CD8-positive, alpha-beta memory T cell (primary cell): Measurements from ENCODE around the gene FBXW8. TPM values are rescaled to one million over a fixed set of nuclear protein-coding genes. Genes with fewer than 3 reads are reported as not detected.
A peak's percentile ranks its signal among the peaks of the same experiment; 100 is the strongest.

ENCODE experiments used
- CTCF ChIA-PET: fragments of 350-600 bp; sonication (Branson Sonifier 250); formaldehyde crosslinking; loops from one replicate; lab custom pipeline; 2021; ENCODE audit warnings: antibody characterized with exemption; lab: Charles Lee
- POLR2A ChIA-PET: fragments of 350-600 bp; sonication (Branson Sonifier 250); formaldehyde crosslinking; loops from one replicate; lab custom pipeline; 2021; ENCODE audit warnings: antibody characterized with exemption; lab: Charles Lee
- DNase-seq, 5 donors: peaks; one replicate each; pipeline versions ENCODE4 v3.0.0 to v3.0.0-alpha.2; 2020 to 2022; ENCODE audit warnings: mixed read lengths in 1 of 5
- H3K27ac ChIP-seq: one replicate; pipeline ENCODE4 v1.7.0; 2013; ENCODE audit warnings: low read depth, mild to moderate bottlenecking, low read length, moderate library complexity
- H3K27me3 ChIP-seq: 2 replicates; pipeline ENCODE4 v1.7.0; 2013; ENCODE audit warnings: low read length, mild to moderate bottlenecking; ENCODE audit not compliant: insufficient read depth, poor library complexity, severe bottlenecking
- H3K36me3 ChIP-seq: 2 replicates; pipeline ENCODE4 v1.7.0; 2013; ENCODE audit warnings: mild to moderate bottlenecking, low read length, moderate library complexity; ENCODE audit not compliant: insufficient read depth
- H3K4me1 ChIP-seq: 2 replicates; pipeline ENCODE4 v1.7.0; 2013; ENCODE audit warnings: mild to moderate bottlenecking, low read length, moderate library complexity; ENCODE audit not compliant: insufficient read depth
- H3K4me3 ChIP-seq: 2 replicates; pipeline ENCODE4 v1.7.0; 2013; ENCODE audit warnings: mild to moderate bottlenecking, low read length
- H3K9me3 ChIP-seq: 2 replicates; pipeline ENCODE4 v1.7.0; 2013; ENCODE audit warnings: mild to moderate bottlenecking, low read length
- H3K27ac Mint-ChIP-seq, 8 donors: one replicate each; pipeline ENCODE4 v1.8.0; 2020 to 2021; ENCODE audit warnings: mixed read lengths in 8 of 8, mild to moderate bottlenecking in 6 of 8, inconsistent platforms in 3 of 8, moderate library complexity in 3 of 8
- H3K27me3 Mint-ChIP-seq, 2 donors: one replicate each; pipeline ENCODE4 v1.8.0; 2020 to 2021; ENCODE audit warnings: mixed read lengths in 2 of 2, mild to moderate bottlenecking in 1 of 2, moderate library complexity in 1 of 2
- H3K36me3 Mint-ChIP-seq, 3 donors: one replicate each; pipeline ENCODE4 v1.8.0; 2020 to 2021; ENCODE audit warnings: mixed read lengths in 3 of 3, inconsistent platforms in 1 of 3, mild to moderate bottlenecking in 1 of 3
- H3K4me1 Mint-ChIP-seq, 3 donors: one replicate each; pipeline ENCODE4 v1.8.0; 2020 to 2021; ENCODE audit warnings: mixed read lengths in 3 of 3, inconsistent platforms in 1 of 3, mild to moderate bottlenecking in 1 of 3
- H3K4me3 Mint-ChIP-seq, 7 donors: one replicate each; pipeline ENCODE4 v1.8.0; 2020 to 2021; ENCODE audit warnings: mixed read lengths in 7 of 7, mild to moderate bottlenecking in 6 of 7, moderate library complexity in 4 of 7, inconsistent platforms in 2 of 7
- H3K9me3 Mint-ChIP-seq, 5 donors: one replicate each; pipeline ENCODE4 v1.8.0; 2020 to 2022; ENCODE audit warnings: mixed read lengths in 5 of 5, mild to moderate bottlenecking in 3 of 5, moderate library complexity in 2 of 5, inconsistent platforms in 1 of 5
- polyA plus RNA-seq: library from polyadenylated mRNA; unstranded; fragments of 300-500 nt; fragmentation: Illumina TruSeq; gene quantifications from one replicate; pipeline ENCODE4 v1.2.3, GENCODE V29; 2021
- total RNA-seq, 2 experiments: library from RNA; stranded (reverse); gene quantifications; one replicate each; pipeline ENCODE4 v1.2.3, GENCODE V29; 2021

FBXW8 gene
- total and polyA plus RNA-seq, 3 experiments from 2014 or later: 6.8 to 10.2 (median 9.3) TPM

GRCh38 chr12:117034249-117034648 is 123.5 kb downstream of the FBXW8 start:
- H3K9me3 Mint-ChIP-seq: no peaks in the 10 kb centered on the region
- ChIA-PET CTCF (interaction anchor here (0.7 kb wide), 1 partner anchor 9 kb away, joined by 3 read pairs; no protein-coding TSS in a partner anchor), POLR2A (no interaction called here)
- no peaks in the 10 kb centered on the region for H3K36me3 ChIP-seq
- H3K4me1 ChIP-seq: no peaks in the 10 kb centered on the region
- H3K4me3 Mint-ChIP-seq: no peak overlapping the region
- peaks cover 0 to 13% (median 0%) of the 10 kb centered on the region in 3 donors for H3K36me3 Mint-ChIP-seq
- H3K27ac ChIP-seq: no peak overlapping the region
- H3K4me3 ChIP-seq: no peak overlapping the region
- peak overlapping the region in 2 of 8 donors; percentile 22 to 32 for H3K27ac Mint-ChIP-seq
- H3K27me3 ChIP-seq: no peaks in the 10 kb centered on the region
- no peaks in the 10 kb centered on the region for H3K4me1 Mint-ChIP-seq
- H3K27me3 Mint-ChIP-seq: no peaks in the 10 kb centered on the region
- no peaks in the 10 kb centered on the region for H3K9me3 ChIP-seq
- DNase-seq: no peak

GRCh38 chr12:117034701-117035151 is 124.0 kb downstream of the FBXW8 start:
- H3K27ac ChIP-seq: no peak overlapping the region
- ChIA-PET POLR2A (no interaction called here), CTCF (interaction anchor here (1.4 kb wide), 1 partner anchor 9 kb away, joined by 3 read pairs; no protein-coding TSS in a partner anchor)
- H3K9me3 ChIP-seq: no peaks in the 10 kb centered on the region
- H3K4me3 ChIP-seq: no peak overlapping the region
- no peaks in the 10 kb centered on the region for H3K27me3 ChIP-seq
- H3K36me3 Mint-ChIP-seq: peaks cover 0 to 11% (median 0%) of the 10 kb centered on the region in 3 donors
- H3K36me3 ChIP-seq: no peaks in the 10 kb centered on the region
- no peak overlapping the region for H3K4me3 Mint-ChIP-seq
- H3K9me3 Mint-ChIP-seq: no peaks in the 10 kb centered on the region
- H3K27me3 Mint-ChIP-seq: no peaks in the 10 kb centered on the region
- H3K27ac Mint-ChIP-seq: no peak overlapping the region
- no peak for DNase-seq
- no peaks in the 10 kb centered on the region for H3K4me1 Mint-ChIP-seq
- no peaks in the 10 kb centered on the region for H3K4me1 ChIP-seq

- H3K27me3 Mint-ChIP-seq: no peaks in the 10 kb centered on the region
- H3K27ac Mint-ChIP-seq: no peak overlapping the region
These were observed 124.5 kb downstream of the FBXW8 start for GRCh38 chr12:117035287-117035686.

GRCh38 chr12:117036046-117036445 is 125.3 kb downstream of the FBXW8 start:
- H3K4me3 ChIP-seq: no peak overlapping the region
- no peaks in the 10 kb centered on the region for H3K9me3 ChIP-seq
- H3K27ac ChIP-seq: no peak overlapping the region
- CTCF ChIA-PET: interaction anchor here (0.7 to 1.4 kb wide), 2 partner anchors 10 to 541 kb away, joined by 3 to 4 read pairs; no protein-coding TSS in a partner anchor
- H3K27me3 ChIP-seq: no peaks in the 10 kb centered on the region
- Mint-ChIP-seq H3K4me1 (no peaks in the 10 kb centered on the region), H3K27ac (no peak overlapping the region), H3K27me3 (no peaks in the 10 kb centered on the region), H3K9me3 (no peaks in the 10 kb centered on the region), H3K36me3 (no peaks in the 10 kb centered on the region), H3K4me3 (no peak overlapping the region)
- H3K4me1 ChIP-seq: no peaks in the 10 kb centered on the region
- POLR2A ChIA-PET: no interaction called here
- DNase-seq: no peak
- H3K36me3 ChIP-seq: no peaks in the 10 kb centered on the region

More at GRCh38 chr12:117035287-117035686, 124.5 kb downstream of the FBXW8 start:
- DNase-seq: no peak
- Histone ChIP-seq H3K4me1 (no peaks in the 10 kb centered on the region), H3K9me3 (no peaks in the 10 kb centered on the region), H3K4me3 (no peak overlapping the region), H3K36me3 (no peaks in the 10 kb centered on the region), H3K27ac (no peak overlapping the region), H3K27me3 (no peaks in the 10 kb centered on the region)
- H3K4me3 Mint-ChIP-seq: no peak overlapping the region
- CTCF ChIA-PET: interaction anchor here (0.7 to 1.4 kb wide), 2 partner anchors 9 to 540 kb away, joined by 3 to 4 read pairs; no protein-coding TSS in a partner anchor
- POLR2A ChIA-PET: no interaction called here
- H3K9me3 Mint-ChIP-seq: no peaks in the 10 kb centered on the region
- peaks cover 0 to 6% (median 0%) of the 10 kb centered on the region in 3 donors for H3K36me3 Mint-ChIP-seq
- no peaks in the 10 kb centered on the region for H3K4me1 Mint-ChIP-seq

GRCh38 chr12:117036547-117036946 is 125.8 kb downstream of the FBXW8 start:
- no peak for DNase-seq
- Mint-ChIP-seq H3K36me3 (no peaks in the 10 kb centered on the region), H3K27ac (no peak overlapping the region), H3K9me3 (no peaks in the 10 kb centered on the region), H3K4me3 (no peak overlapping the region), H3K4me1 (no peaks in the 10 kb centered on the region), H3K27me3 (no peaks in the 10 kb centered on the region)
- Histone ChIP-seq H3K27ac (no peak overlapping the region), H3K27me3 (no peaks in the 10 kb centered on the region), H3K4me1 (no peaks in the 10 kb centered on the region), H3K9me3 (no peaks in the 10 kb centered on the region), H3K36me3 (no peaks in the 10 kb centered on the region), H3K4me3 (no peak overlapping the region)
- CTCF ChIA-PET: interaction anchor here (0.9 to 1.1 kb wide), 2 partner anchors 11 to 82 kb away, joined by 3 read pairs; no protein-coding TSS in a partner anchor
- POLR2A ChIA-PET: no interaction called here

GRCh38 chr12:117037289-117038022 is 126.7 kb downstream of the FBXW8 start:
- H3K36me3 ChIP-seq: no peaks in the 10 kb centered on the region
- H3K4me3 ChIP-seq: no peak overlapping the region
- Mint-ChIP-seq H3K36me3 (no peaks in the 10 kb centered on the region), H3K4me1 (no peaks in the 10 kb centered on the region), H3K4me3 (no peak overlapping the region), H3K9me3 (no peaks in the 10 kb centered on the region), H3K27me3 (no peaks in the 10 kb centered on the region), H3K27ac (no peak overlapping the region)
- H3K4me1 ChIP-seq: no peaks in the 10 kb centered on the region
- no peak overlapping the region for H3K27ac ChIP-seq
- ChIA-PET CTCF (interaction anchor here (0.9 to 1.1 kb wide), 2 partner anchors 12 to 81 kb away, joined by 3 read pairs; no protein-coding TSS in a partner anchor), POLR2A (no interaction called here)
- no peaks in the 10 kb centered on the region for H3K27me3 ChIP-seq
- H3K9me3 ChIP-seq: no peaks in the 10 kb centered on the region
- DNase-seq: no peak

- no peak overlapping the region for H3K4me3 ChIP-seq
- Mint-ChIP-seq H3K27ac (no peak overlapping the region), H3K36me3 (no peaks in the 10 kb centered on the region), H3K9me3 (no peaks in the 10 kb centered on the region), H3K4me1 (no peaks in the 10 kb centered on the region), H3K4me3 (no peak overlapping the region), H3K27me3 (no peaks in the 10 kb centered on the region)
- H3K4me1 ChIP-seq: no peaks in the 10 kb centered on the region
- no peaks in the 10 kb centered on the region for H3K9me3 ChIP-seq
- no peaks in the 10 kb centered on the region for H3K27me3 ChIP-seq
- no peak overlapping the region for H3K27ac ChIP-seq
- no peak for DNase-seq
- ChIA-PET CTCF (interaction anchor here (1.1 kb wide), 1 partner anchor 81 kb away, joined by 3 read pairs; no protein-coding TSS in a partner anchor), POLR2A (no interaction called here)
- H3K36me3 ChIP-seq: no peaks in the 10 kb centered on the region
These were observed 127.4 kb downstream of the FBXW8 start for GRCh38 chr12:117038023-117038680.

GRCh38 chr12:117038919-117039318 is 128.2 kb downstream of the FBXW8 start:
- Mint-ChIP-seq H3K27ac (no peak overlapping the region), H3K4me1 (no peaks in the 10 kb centered on the region), H3K9me3 (no peaks in the 10 kb centered on the region), H3K36me3 (no peaks in the 10 kb centered on the region), H3K4me3 (no peak overlapping the region), H3K27me3 (no peaks in the 10 kb centered on the region)
- no peak overlapping the region for H3K27ac ChIP-seq
- H3K9me3 ChIP-seq: no peaks in the 10 kb centered on the region
- DNase-seq: no peak
- no peak overlapping the region for H3K4me3 ChIP-seq
- ChIA-PET POLR2A (no interaction called here), CTCF (no interaction called here)
- no peaks in the 10 kb centered on the region for H3K36me3 ChIP-seq
- no peaks in the 10 kb centered on the region for H3K27me3 ChIP-seq
- no peaks in the 10 kb centered on the region for H3K4me1 ChIP-seq
